HepG2 (cell line): ENCODE data around the gene NGLY1. TPM values are rescaled to one million over a fixed set of nuclear protein-coding genes. Genes with fewer than 3 reads are reported as not detected.

Experiments
- AFF4 ChIP-seq: sonication (generic); formaldehyde crosslinking; IDR thresholded peaks from 2 replicates; pipeline ENCODE4 v1.4.0; 2020; ENCODE audit warnings: missing genetic modification reagents
- DMTF1 ChIP-seq: sonication (generic); formaldehyde crosslinking; IDR thresholded peaks from 2 replicates; pipeline ENCODE4 v1.4.0; 2020; ENCODE audit warnings: mild to moderate bottlenecking, missing genetic modification reagents
- GATAD2A ChIP-seq: IDR thresholded peaks from 2 replicates; pipeline ENCODE4 v1.6.1; 2016
- KDM5B ChIP-seq: sonication (generic); formaldehyde crosslinking; IDR thresholded peaks from 2 replicates; pipeline ENCODE4 v1.4.0; 2020; ENCODE audit warnings: missing genetic modification reagents, mild to moderate bottlenecking, borderline replicate concordance
- SOX5 ChIP-seq: IDR thresholded peaks from 2 replicates; pipeline ENCODE4 v1.6.1; 2016; ENCODE audit warnings: borderline replicate concordance
- SP5 ChIP-seq: IDR thresholded peaks from 2 replicates; pipeline ENCODE4 v1.6.1; 2016; ENCODE audit warnings: low read depth, borderline replicate concordance
- TFDP2 ChIP-seq: sonication (generic); formaldehyde crosslinking; IDR thresholded peaks from 2 replicates; pipeline ENCODE4 v1.4.0; 2020; ENCODE audit warnings: missing genetic modification reagents
- U2AF2 ChIP-seq: fragments of 200-400 bp; formaldehyde crosslinking; IDR thresholded peaks from 2 replicates; pipeline ENCODE4 v1.6.1; 2017; ENCODE audit warnings: low read depth, mild to moderate bottlenecking, low read length
- ZBTB25 ChIP-seq: IDR thresholded peaks from 2 replicates; pipeline ENCODE4 v1.6.1; 2018; ENCODE audit warnings: missing genetic modification reagents
- ZHX2 ChIP-seq, 2 experiments: sonication (generic) in 1 of 2; formaldehyde crosslinking in 1 of 2; IDR thresholded peaks; 2 replicates each; pipeline versions ENCODE4 v1.6.1 to v1.9.0; 2014 to 2022; ENCODE audit warnings: antibody characterized with exemption in 1 of 2, borderline replicate concordance in 1 of 2, inconsistent platforms in 1 of 2, low read depth in 1 of 2, missing genetic modification reagents in 1 of 2
- ZNF430 ChIP-seq: sonication (generic); formaldehyde crosslinking; IDR thresholded peaks from 2 replicates; pipeline ENCODE4 v1.9.0; 2021; ENCODE audit warnings: mild to moderate bottlenecking, missing genetic modification reagents
- polyA plus RNA-seq, 8 experiments: library from polyadenylated mRNA; depleted of rRNA in 3 of 8; stranded (reverse) in 7 of 8; unstranded in 1 of 8; fragments of >200 nt; fragmentation: Illumina TruSeq in 4 of 8; extraction: Trizol in 4 of 8; gene quantifications; 2 replicates each; pipeline versions ENCODE4 v1.2.1 to v1.2.3, GENCODE V29; 2011 to 2016; ENCODE audit warnings: low read depth in 4 of 8, missing spikeins in 1 of 8, mixed read lengths in 1 of 8; ENCODE audit not compliant: insufficient read depth in 1 of 8
- total RNA-seq, 5 experiments: library from RNA; depleted of rRNA; stranded (reverse); fragments of >200 nt; fragmentation: Illumina TruSeq; extraction: Trizol; gene quantifications; 2 replicates each; pipeline ENCODE4 v1.2.3, GENCODE V29; 2016; ENCODE audit warnings: low read depth in 1 of 5

The NGLY1 gene
- total and polyA plus RNA-seq, 2 of the 13 experiments (the other 11 are each of a cell fraction or from before 2014, with no cell fraction given) = 28.2 to 44.5 TPM

GRCh38 chr3:25789596-25790556 is 6.6 kb upstream of the NGLY1 start, which contains the start of gene OXSM (continued):
- TF ChIP-seq DMTF1 (CRISPR knock-in tag) = no peak
- peak; percentile 73; the same call in 1 of the 2 replicates for TF ChIP-seq SOX5
- TF ChIP-seq GATAD2A (CRISPR knock-in tag) = peak; percentile 83
- no peak for TF ChIP-seq U2AF2
- TF ChIP-seq AFF4 = no peak
- peak; percentile 59; the same call in 1 of the 2 replicates for TF ChIP-seq ZNF430 (CRISPR knock-in tag)
- TF ChIP-seq ZBTB25 (CRISPR knock-in tag) = no peak; the same call in 1 of the 2 replicates
- peak; percentile 96 for TF ChIP-seq KDM5B (CRISPR knock-in tag)
- peak; percentile 81 for TF ChIP-seq TFDP2 (CRISPR knock-in tag)
- TF ChIP-seq SP5 (CRISPR knock-in tag) = peak; percentile 44; the same call in 1 of the 2 replicates
- peak; percentile 87 for TF ChIP-seq ZHX2 (IDR thresholded peaks at IDR 0.05; ENCODE audit: low read depth)
- no peak for TF ChIP-seq ZHX2 (CRISPR knock-in tag; IDR thresholded peaks at IDR 0.05; ENCODE audit: borderline replicate concordance)
